GM19372 (cell line): ENCODE results near the gene HNRNPA3.
"Not testable (repeated sequence)": the region's sequence is repeated elsewhere in the genome, so short reads cannot be mapped to it uniquely, and the experiment has no call there.

Experiments
- ATAC-seq: cut with Tn5 transposase; IDR thresholded peaks from one replicate; pipeline ENCODE4 v1.9.1; 2021; ENCODE audit warnings: mild to moderate bottlenecking, low read depth, moderate library complexity; ENCODE audit not compliant: unreplicated experiment

HNRNPA3 gene

DNA sequence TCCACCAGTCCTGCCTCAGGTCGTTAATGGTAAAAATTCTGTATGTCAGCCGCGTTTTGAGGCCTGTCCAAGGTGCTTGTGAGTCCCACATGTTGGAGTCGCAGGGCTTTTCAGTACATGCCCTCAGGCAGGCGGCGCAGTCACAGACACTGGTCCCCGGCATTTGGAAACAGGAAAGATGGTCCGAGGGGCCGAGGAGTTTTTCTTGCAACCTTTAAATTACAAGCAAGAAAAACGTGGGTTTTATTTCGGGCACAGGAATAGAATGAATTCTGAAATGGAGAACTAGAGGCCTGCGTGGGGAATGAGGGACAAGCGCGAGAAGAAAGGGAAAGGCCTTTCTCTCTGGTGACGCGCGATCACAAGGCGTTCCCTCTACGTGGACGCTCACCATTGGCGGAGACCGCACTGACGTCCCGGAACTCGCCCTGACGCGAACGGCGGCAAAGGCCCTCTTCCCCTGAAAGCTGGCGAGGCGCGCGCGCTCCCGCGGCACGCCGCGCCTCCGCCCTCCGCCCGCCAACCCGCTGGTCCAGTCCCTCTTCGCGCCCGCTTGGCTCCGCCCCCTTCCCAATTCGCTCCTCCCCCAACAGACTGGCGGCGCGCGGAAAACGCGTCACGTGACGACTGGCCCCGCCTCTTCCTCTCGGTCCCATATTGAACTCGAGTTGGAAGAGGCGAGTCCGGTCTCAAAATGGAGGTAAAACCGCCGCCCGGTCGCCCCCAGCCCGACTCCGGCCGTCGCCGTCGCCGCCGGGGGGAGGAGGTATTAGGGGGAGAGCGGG lies at the start of gene HNRNPA3:
TSS of gene HNRNPA3 (plus strand) at position 689 of the 785 bp plus-strand sequence. CDS start at position 695, 6 bp downstream.
- ATAC-seq = peak; percentile 92

DNA sequence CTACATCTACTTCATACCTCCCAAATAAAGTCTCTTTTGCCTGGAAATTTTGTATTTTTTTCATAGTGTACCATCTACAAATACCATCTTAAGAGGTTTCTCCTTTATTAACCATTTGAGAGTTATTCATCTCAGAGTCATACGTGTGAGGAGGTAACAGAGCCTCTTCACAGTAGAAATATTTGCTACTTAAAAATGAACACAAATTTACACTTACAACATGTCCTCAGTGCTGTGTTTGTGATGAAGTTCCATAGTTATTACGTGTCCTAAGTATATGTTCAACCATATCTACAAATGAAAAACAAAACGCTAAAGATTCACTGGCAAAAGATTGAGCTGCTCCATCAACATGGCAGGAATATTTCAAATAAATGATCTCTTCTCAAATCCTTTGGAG lies 48.5 kb upstream of the HNRNPA3 start:
- no peak for ATAC-seq

DNA sequence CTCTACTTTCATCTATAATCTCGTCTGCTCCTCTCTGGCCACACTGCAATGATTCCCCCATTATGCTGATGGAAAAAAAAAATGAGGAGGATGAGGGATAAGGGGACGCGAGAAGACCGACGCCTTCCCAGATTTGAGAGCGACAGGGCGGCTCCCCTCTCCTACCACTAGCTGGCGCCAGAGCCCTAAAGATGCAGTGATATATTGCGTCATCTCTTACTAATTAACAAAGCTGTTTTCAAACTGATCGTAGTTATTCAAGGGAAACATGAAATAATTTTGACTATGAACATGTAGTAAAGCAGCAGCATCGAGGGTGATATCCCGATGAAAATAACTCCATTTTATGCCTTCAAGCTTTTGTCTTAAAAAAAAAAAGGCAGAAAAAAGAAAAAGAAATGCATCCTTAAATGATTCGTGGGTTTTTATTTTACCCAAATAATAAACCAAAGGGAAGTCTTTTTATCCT lies 48.0 kb upstream of the HNRNPA3 start:
- ATAC-seq = peak; percentile 60

- ATAC-seq = no peak
Observed at GRCh38 chr2:177165061-177165583, 47.5 kb upstream of the HNRNPA3 start.

DNA sequence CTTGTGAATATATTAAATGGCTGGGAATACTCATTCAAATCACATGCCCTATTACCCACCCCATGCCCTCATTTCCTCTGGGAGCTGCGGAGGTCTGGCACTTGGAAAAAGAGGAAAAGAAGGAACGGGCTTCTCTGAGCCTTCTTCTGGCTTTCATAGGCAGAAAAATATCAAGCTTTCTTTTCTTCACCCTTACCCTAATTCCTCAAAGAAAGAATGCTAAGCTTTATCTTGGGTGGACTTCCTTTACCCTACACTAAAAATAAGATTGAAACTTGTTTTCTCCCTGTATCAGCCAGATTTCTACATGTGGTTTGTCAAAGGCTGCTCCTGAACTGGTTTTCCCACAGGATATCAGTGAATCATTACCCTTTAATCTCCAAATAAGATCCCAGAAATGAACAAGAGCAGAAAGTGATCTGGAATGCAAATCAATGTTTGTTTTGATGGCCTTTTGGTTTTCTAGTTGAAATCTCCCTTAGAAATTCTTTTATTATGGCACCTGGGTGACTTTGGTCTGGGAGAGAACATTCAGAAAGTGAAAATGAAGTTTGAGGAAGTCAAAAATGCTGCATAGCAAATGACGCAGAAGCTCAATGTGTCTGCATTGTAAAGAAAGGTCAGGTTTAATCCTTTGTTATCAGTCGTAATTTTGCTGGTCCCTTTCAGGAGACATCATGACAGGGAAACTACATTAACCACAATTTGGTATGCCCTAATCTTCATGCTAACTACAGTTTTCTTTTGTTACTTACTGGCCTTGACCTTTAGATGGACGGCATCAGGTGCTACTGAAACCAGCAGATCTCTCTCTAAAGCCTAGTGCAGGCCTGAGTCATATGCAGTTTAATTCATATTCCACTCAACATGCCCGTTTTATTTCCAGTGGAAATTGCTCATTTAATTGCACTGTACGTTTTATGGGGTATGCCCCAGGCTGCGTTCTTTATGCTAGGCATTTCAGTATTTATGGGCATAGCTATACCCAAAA lies 46.6 kb upstream of the HNRNPA3 start:
- ATAC-seq = peak; percentile 51

- peak; percentile 48 for ATAC-seq
Observed at GRCh38 chr2:177169810-177170514, 42.6 kb upstream of the HNRNPA3 start.

- ATAC-seq = no peak
Observed at GRCh38 chr2:177171418-177171865, 41.2 kb upstream of the HNRNPA3 start.

- no peak for ATAC-seq
Observed at GRCh38 chr2:177172034-177172880, 40.3 kb upstream of the HNRNPA3 start.

- no peak for ATAC-seq
Observed at GRCh38 chr2:177174486-177174885, 38.1 kb upstream of the HNRNPA3 start.

GRCh38 chr2:177175917-177176668 lies 36.5 kb upstream of the HNRNPA3 start:
- no peak for ATAC-seq

- no peak for ATAC-seq
Observed at GRCh38 chr2:177178797-177179196, 33.8 kb upstream of the HNRNPA3 start.

- ATAC-seq = no peak
Observed at GRCh38 chr2:177179227-177179626, 33.4 kb upstream of the HNRNPA3 start.

DNA sequence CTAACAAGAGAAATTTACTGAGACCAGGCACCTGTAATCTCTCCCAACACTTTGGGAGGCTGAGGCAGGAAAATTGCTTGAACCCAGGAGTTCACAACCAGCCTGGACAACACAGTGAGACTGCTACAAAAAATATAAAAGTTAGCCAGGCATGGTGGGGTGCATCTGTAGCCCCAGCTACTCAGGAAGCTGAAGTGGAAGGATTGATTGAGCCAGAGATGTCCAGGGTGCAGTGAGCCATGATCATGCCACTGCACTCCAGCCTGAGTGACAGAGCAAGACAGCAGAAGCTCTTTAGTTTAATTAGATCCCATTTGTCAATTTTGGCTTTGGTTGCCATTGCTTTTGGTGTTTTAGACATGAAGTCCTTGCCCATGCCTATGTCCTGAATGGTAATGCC lies 32.9 kb upstream of the HNRNPA3 start:
- not testable (repeated sequence) for ATAC-seq

GRCh38 chr2:177180269-177181000 lies 32.2 kb upstream of the HNRNPA3 start:
- ATAC-seq = no peak

- ATAC-seq = no peak
Observed at GRCh38 chr2:177183860-177184259, 28.7 kb upstream of the HNRNPA3 start.

DNA sequence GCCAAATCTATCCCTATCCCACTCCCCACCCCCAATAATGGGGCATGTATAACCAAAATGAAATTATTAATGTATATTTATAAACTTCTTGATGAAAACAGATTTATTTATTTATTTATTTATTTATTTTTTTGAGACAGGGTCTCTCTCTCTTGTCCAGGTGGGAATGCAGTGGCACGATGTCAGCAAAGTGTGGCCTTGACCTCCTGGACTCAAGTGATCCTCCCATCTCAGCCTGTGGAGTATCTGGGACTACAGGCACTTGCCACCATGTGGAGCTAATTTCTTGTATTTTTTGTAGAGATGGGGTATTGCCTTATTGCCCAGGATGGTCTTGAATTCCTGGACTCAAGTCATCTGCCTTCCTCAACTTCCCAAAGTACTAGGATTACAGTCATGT lies 28.0 kb upstream of the HNRNPA3 start:
- ATAC-seq = no peak

DNA sequence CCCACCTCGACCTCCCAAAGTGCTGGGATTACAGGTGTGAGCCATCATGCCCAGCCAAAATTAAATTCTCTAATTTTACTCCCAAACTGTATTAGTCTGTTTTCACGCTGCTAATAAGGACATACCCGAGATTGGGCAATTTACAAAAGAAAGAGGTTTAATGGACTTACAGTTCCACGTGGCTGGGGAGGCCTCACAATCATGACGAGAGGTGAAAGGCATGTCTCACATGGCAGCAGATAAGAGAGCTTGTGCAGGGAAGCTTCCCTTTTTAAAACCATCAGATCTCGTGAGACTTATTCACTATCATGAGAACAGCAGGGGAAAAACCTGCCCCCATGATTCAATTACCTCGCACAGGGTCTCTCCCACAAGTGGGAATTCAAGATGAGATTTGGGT lies 26.6 kb upstream of the HNRNPA3 start:
- ATAC-seq = not testable (repeated sequence)
